Activated gamma-delta T cell (primary cell): ENCODE measurements around the gene RNLS.
"Not testable (repeated sequence)": the region's sequence is repeated elsewhere in the genome, so short reads cannot be mapped to it uniquely, and the experiment has no call there.

ENCODE experiments used
- DNase-seq: peaks from one replicate; lab custom pipeline; 2025; lab: John Stamatoyannopoulos, UW

RNLS gene

DNA sequence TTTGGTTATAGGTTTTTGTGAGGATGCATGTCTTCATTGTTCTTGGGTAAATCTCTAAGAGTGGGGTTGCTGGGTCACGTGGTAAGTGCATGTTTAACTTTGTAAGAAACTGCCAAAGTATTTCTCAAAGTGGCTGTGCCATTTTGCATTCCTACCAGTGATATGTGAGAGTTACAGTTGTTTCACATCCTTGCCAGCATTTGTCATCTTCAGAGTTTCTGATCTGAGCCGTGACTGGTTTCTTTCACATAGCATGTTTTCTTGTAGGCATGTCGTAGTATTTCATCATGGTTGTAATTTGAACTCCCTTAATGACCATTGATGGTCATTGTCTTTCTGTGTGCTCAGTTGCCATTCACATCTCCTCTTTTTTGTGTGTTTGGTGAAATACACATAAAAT is 286.0 kb downstream of the RNLS start:
- DNase-seq = no peak

DNA sequence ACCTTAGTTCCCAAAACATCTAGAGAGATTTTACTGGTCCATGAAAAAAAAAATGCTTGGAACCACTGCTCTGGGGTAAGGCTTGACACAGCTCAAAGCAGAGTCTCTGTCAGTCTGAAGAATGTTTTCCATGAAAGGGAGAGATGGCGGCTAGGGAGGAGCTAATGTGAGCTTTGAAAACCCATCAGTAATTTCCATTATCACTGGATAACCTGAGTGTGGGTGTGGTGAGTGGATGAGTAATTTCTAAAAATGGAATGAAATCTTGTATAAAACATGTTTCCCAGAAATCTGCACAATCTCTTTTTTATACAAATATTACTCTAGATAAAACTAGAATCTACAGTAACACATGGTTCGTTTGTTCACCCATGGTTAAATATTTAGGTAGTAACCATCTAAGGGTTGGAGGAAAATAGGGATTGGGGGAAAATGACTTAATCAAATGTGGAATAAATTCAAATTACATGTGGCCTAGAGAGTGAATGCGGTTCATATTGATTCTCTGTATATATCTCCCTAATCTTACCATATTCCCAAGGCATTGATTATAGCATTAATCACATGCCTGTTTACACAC is 289.4 kb downstream of the RNLS start:
- DNase-seq = no peak

DNA sequence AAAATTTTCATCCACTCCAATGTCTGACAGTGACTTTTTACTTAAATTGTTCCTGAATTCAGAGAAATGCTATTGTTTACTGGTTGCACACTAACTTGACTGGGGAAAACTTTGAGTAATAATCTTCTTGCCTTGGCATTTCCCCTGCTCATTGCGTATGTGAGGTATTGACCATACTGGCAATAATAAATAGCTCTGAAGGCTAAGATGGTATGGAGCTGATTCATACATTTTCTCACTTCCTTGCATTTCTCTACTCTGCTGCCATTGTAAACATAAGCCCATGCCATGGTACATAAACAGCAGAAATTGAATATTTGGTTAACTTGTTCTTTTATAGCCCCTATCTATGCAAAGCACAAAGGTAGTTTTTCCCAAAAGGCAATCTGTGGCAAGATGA is 290.0 kb downstream of the RNLS start:
- no peak for DNase-seq

DNA sequence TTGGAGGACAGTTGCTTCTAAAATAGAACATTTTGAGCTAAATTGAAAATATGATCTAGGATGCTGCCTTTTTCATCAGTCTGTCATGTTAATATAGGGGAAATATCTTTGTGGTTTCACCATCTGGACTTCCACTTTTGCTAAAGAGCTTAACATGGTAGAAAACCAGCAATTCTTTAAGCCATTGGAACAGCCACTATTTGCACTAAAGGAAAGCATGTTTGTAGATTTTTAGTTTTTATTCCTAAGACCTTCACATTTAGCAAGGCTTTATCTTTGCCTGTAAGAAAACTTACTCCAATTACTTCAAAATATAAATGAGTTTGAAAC is 291.0 kb downstream of the RNLS start:
- DNase-seq = no peak

DNA sequence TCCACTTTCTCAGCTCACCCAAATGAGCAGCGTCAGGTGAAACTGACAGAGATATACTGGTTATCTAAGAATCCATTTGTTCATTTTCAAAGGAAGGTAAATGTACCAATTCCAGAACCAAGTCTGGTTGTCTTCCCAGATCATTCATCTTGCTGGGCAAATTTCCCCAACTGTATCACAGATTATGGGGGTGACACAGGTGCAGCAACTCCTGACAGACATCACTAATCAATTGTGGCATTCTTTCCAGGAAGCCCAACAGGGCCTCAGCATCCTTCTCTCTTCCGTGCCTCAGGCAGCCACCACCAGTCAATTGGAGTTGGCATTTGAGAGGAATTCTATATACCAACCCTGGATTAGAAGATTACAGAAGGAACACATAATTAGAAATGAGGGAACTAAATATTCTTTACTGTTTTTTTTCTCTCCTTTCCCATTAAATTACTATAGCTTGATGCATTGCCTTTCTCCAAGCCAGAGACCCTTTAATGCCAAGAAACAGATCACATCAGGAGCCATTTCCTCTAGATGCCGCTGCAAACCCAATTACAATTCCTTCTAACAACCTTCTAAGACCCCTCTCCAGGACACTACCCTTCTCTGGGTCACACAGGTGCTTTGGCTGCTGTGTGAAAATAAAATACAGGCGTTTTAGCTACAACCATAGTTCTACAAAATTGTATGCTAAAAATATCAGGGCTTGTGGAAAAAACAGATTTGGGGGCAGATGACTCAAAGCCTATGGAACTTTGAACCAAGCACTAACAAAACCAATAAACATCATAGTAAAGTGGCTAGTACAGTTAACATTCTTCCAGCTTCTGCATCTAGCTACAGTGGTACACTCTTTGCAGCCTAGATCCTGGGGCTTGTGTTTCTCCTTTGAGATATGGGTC is 291.6 kb downstream of the RNLS start:
- no peak for DNase-seq

DNA sequence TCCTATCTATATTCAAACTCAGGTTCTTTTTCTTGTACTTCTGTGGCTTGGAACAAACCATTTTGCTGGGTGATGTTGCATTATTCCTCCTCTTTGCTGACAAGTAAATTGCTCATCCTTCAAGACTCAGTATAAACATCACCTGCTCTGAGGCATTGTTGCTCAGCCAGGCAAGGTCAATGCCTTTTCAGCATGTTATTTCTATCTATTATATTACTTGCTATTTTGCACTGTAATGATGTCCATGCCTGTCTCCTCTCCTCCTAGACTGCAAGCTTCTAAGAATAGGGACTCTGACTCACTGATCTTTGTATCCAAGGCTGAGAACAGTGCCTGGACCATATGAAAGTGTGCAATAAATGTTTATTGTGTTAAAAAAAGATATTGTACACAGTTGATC is 293.8 kb downstream of the RNLS start:
- no peak for DNase-seq

DNA sequence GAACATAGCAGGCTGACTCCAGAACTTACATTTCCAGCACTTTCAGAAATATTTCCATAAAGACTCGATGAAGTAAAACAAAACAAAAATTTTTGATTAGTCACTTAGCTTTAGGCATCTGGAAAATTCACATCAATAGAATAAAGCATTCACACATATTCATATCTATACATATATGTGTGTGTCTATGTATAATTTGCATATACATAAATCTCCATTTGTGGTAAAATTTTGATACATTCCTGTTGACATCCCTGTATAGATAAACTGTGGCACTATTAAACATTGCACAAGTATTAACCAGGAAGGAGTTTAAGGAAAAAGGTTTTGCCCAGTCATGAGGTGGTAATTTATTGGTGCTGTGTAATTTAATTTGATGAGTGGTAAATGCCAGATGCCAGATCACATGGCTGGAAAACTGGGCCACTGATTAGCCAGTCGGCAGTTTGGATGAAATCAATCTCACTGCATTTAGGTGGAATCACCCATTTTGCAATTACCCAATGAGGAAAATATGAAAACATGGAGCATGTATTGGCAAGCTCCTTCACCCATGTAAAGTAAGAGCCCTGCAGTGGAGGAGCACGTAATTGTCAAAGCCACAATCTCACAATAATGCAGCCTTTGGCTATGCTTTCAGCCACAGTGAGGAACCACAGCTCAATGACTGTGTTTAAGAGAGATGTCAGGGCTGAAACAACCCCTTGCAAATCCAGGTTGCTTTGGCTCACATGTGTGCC is 294.6 kb downstream of the RNLS start:
- no peak for DNase-seq

DNA sequence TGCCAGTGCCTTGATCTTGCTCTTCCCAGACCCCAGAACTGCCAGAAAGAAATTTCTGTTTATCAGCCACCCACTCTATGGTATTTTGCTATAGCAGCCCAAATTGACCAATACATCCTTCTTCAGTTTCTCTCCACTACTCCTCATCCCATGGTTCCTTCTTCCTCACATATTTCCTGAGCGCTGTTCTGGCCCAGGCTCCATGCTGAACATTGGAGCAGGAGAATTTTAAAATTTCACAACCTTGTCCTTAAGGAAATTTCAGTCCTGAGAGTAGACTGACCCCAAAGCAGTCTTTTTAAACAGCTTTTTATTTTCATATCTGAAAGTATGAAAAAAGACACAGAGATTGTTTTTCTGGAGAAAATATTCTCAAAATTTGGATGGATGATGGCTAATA is 297.1 kb downstream of the RNLS start:
- DNase-seq = no peak

DNA sequence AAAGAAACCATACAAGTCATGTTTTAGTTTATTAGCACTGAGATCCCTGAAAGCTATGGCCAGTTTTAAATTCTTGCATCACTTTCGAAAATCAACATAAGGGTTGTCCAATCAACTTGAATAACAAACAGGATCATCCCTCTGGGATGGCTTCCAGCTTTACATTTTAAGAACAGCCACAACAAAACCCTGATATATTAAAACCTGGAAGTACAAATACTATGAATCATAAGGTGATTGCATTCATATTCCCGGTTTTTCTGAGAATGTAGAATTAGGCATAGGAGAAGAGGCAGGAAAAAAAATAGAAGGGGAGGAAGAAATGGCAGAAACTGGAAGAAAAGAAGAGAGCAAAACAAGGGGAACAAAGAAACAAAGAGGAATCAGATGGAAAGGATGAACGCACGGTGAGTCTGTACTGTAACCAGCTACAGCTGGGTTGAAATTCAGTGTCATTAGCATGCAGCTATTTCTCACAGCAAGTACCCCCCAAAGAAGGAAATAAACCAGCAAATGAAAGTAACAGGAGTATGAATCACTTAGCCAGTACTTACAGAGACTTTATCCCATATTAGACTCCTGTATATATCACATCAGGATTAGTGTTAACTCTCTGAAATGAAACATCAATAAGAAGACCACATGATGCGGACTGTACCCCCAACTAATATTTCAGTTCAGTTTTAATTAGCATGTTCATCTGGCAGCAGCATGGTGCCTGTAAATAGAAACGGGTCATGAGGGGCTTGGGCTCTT is 301.3 kb downstream of the RNLS start:
- DNase-seq = no peak

DNA sequence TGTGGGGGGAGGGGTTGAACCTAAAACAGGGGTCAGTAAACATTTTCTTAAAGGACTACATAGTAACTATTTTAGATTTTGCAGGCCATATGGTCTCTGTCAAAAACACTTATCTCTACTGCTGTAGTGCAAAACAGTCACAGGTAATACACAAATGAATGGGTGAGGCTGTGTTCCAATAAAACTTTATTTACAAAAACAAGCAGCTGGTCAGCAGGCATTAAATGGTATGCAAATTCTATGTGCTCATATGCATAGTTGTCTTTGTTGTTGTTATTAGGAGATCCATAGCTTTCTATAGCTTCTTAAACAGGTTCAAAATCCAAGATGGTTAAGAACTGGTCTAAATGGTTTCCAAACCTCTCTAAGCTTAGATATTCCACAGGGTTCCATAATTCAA is 302.6 kb downstream of the RNLS start:
- no peak for DNase-seq

DNA sequence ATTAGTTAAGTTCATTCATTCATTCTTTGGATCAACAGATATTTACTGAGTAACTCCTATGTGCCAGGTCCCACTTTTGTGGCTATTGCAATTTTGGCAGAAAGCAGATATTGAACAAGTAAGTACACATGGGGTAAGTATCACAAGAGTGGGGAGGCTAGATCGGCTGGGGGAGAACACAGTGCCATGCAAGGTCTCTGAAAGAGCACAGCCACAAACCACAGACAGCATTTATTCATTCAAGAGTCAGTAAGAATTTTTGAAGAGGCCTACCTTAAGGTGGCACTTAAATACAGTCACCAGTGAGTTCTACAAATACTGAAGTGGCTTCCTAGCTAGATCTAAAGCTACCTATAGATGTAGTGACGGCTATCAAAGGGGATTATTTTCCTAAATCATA is 304.2 kb downstream of the RNLS start:
- no peak for DNase-seq

DNA sequence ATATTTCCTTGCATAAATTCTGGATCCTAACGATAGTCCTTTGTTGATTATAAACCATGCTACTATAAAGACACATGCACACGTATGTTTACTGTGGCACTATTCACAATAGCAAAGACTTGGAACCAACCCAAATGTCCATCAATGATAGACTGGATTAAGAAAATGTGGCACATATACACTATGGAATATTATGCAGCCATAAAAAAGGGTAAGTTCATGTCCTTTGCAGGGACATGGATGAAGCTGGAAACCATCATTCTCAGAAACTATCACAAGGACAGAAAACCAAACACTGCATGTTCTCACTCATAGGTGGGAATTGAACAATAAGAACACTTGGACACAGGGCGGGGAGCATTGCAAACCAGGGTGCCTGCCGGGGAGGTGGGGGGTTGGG is 306.2 kb downstream of the RNLS start:
- DNase-seq = not testable (repeated sequence)

DNA sequence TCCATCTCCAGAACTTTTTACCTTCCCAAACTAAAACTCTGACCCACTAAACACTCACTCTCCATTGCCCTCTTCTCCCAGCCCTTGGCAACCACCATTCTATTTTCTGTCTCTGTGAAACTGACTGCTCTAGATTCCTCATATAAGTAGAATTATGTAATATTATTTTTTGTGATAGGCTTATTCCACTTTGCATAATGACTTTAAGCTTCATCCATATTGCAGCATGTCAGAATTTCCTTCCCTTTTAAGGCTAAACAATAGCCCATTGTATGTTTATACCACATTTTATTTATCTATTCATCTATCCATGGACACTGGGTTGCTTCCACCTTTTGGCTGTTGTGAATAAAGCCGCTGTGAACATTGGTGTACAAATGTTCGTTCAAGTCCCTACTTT is 308.8 kb downstream of the RNLS start:
- DNase-seq = no peak

DNA sequence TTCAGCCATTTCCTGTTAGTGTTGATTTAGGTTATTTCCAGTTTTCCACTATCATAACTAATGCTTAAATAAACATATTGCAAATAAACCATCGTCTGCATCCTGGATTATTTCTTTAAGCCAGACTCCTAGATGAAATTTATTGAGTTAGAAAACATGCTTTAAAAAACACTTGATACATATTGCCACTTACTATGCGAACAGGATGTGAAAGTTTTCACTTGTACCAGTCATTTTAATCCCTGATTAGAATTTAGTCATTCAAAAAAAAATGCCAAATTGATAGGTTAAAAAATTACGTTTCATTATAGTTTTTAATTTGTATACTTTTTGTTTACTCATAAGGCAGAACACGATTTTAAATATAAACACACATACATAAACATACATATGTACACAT is 309.6 kb downstream of the RNLS start:
- DNase-seq = no peak

DNA sequence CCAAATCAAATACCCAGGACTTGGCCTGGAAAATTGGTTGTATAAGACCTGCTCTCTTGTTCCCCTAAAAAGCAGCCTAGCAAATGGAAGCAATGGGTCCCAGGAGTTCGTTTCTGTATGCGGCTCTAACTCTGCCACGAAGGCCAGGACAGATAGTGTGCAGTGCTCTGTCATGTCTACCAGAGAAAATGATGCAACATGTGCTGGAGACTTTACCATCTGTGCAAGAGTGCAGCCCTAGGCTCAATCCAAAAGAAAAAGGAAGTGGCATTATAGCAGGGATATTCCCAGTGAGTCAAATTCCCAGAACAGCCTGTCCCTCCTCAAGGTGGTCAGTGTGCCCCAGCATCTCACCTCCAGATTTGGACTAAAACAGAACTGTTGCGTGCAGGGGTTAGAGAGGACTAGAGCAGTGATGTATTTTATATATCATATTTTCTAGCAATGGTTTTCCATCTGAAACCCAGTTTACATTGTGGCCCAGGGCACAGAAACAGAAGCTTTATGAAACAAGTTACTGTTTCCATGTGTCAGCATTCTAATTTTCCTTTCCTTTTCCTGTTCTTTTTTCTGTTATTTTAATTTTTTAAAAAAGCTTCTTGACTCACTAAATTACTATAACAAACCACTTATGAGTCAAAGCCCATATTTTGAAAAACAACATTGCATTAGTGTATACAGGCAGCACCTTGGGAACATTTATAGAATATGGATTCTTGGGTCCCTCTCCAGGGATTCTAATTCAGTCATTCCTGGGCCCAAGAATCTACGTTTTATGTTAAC is 311.2 kb downstream of the RNLS start:
- DNase-seq = no peak

DNA sequence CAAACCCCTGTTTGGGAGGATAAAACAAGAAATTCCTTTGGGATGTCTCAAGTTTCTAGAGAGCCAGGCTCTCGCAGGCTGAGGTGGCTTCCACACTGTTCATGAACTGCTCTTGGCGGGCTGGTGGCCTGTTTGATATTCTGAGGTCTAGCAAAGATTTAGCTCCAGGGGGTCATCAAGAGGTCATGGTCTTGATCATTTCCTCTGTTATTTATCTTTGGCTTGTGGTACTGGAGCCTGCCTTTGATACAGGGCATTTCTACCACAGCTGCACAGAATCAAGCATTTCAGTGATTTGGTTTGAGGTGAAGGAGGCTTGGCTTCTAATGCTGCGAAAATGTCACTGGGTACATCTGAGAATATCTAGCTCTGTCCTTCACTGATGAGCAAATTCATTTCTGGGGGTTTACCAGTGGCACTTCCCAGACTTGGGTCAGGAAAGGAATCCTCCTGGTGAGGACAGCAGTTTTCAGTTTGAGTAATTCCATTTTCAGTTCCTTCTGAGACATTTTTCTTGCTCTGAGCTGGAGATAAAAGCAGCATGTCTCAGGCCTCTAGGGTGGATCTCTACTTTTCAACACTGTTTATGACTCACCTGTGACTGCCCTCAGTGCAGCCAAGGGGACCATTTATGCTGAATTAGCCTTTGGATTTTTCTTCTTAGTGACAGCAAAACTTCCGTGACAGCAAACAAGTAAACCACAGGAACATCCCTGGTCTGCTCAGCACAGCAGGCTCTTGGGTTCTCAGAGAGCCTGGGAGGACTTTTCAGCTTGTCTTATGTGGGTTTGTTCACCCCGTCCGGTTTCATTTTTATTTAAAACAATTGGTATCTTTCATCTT is 312.0 kb downstream of the RNLS start:
- no peak for DNase-seq

DNA sequence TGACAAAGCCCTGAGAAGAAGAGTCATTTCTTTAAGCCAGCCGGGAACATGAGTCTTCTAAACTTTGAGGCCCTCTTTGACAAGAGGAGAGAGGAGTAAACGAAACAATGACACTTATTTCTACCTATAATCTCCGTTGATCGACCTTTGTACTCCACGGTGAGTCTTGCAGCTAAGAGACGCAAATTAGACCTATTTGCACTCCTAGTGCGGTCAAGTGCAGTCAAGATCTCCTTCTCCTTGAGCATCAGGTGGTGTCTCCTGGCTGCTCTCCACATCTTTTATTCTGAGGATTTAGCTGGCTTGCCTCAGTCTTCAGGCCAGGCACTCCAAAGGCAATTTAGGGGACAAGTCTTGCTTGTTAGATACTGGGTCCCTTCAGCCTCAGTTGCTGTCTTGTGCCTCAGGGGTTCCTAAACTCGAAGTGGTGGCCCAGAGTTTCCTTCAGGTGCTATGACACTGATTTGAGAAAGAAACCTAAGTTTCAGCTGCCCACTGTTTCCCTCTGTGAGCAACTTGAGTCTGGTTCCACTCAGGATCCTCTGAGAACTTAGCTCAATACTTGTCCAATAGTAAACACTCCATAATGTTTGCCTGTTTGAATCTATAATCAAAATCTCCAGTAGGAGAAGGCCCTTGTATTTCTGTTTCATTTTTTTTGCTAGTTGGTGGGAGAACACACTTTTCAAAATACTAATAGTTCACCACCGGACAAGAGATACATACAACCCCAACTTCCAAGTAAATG is 312.9 kb downstream of the RNLS start:
- DNase-seq = no peak

DNA sequence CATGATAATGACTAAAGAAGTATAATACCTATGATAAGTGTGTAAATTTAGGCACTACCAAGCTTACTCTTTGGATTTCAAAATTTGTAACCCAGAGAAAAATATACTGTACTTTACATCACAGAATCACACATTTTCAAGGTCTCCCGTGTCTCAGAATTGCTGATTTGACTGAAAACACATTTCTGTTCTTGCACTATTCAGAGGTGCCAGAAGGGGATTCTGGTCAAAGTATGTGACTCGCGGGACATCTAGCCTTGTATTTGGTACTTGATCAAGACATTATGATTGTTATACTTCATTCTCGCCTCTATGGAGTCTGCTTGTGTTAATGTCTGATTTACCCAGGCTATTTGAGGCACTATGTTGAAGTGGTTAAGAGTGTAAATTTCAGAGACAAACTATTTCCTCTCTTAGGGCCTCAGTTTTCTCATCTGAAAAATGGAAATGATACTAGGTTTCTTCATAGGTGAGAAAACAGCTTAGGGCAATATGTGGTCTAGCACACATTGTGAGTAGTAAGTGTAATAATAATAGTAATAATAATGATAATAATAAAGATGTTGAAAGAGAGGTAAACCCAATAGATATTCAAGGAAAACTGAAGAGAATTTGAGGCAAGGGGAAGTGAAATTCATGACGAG is 320.4 kb downstream of the RNLS start:
- no peak for DNase-seq

DNA sequence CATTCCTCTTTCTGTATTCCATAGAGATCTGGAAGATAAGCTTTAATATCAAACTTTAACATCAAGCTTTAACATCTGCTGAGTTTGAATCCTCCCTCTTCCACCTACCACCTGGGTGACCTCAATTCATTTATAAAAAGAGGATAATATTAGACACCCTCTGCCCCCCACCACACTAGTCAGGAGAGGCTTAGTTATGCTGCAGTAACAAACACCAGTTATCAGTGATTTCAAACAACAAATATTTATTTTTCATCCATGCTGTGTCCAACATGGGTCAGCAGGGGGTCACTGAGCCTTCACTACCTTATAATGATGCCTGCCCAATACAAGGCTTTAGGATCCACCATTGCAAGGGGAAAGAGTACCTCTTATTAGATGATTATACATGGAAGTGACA is 322.0 kb downstream of the RNLS start:
- DNase-seq = no peak
